ENCODE data around the gene FBXO36.
A peak's percentile ranks its signal among the peaks of the same experiment; 100 is the strongest.

Gene FBXO36

GRCh38 chr2:229970406-229970805 is 48.1 kb downstream of the FBXO36 start:
- no peak for DNase-seq (ENCODE audit: low spot score)

- DNase-seq (ENCODE audit: low spot score): no peak
These were observed 49.0 kb downstream of the FBXO36 start for GRCh38 chr2:229971298-229971790.

GRCh38 chr2:229974266-229974665 is 52.0 kb downstream of the FBXO36 start:
- DNase-seq (ENCODE audit: low spot score): no peak

- no peak for DNase-seq (ENCODE audit: low spot score)
These were observed 58.3 kb downstream of the FBXO36 start for GRCh38 chr2:229980431-229981184.

GRCh38 chr2:229993236-229993635 is 70.9 kb downstream of the FBXO36 start:
- peak; percentile 27 for DNase-seq (ENCODE audit: low spot score)

GRCh38 chr2:229996320-229996719 is 74.0 kb downstream of the FBXO36 start:
- no peak for DNase-seq (ENCODE audit: low spot score)

GRCh38 chr2:229997565-229997964 is 75.3 kb downstream of the FBXO36 start:
- no peak for DNase-seq (ENCODE audit: low spot score)

GRCh38 chr2:230000118-230000841 is 78.0 kb downstream of the FBXO36 start:
- no peak for DNase-seq (ENCODE audit: low spot score)

GRCh38 chr2:230007931-230008707 is 85.8 kb downstream of the FBXO36 start:
- DNase-seq (ENCODE audit: low spot score): peak; percentile 36

GRCh38 chr2:230008708-230009066 is 86.4 kb downstream of the FBXO36 start:
- DNase-seq (ENCODE audit: low spot score): no peak

- DNase-seq (ENCODE audit: low spot score): no peak
These were observed 88.2 kb downstream of the FBXO36 start for GRCh38 chr2:230010501-230010900.

GRCh38 chr2:230011617-230012016 is 89.3 kb downstream of the FBXO36 start:
- DNase-seq (ENCODE audit: low spot score): no peak

GRCh38 chr2:230012267-230012884 is 90.1 kb downstream of the FBXO36 start:
- DNase-seq (ENCODE audit: low spot score): no peak

- no peak for DNase-seq (ENCODE audit: low spot score)
These were observed 94.5 kb downstream of the FBXO36 start for GRCh38 chr2:230016844-230017243.

- DNase-seq (ENCODE audit: low spot score): no peak
These were observed 95.8 kb downstream of the FBXO36 start for GRCh38 chr2:230018153-230018552.

- DNase-seq (ENCODE audit: low spot score): no peak
These were observed 97.4 kb downstream of the FBXO36 start for GRCh38 chr2:230019742-230020141.

GRCh38 chr2:230023313-230023712 is 101.0 kb downstream of the FBXO36 start:
- DNase-seq (ENCODE audit: low spot score): no peak

GRCh38 chr2:230042195-230042594 is 119.9 kb downstream of the FBXO36 start:
- no peak for DNase-seq (ENCODE audit: low spot score)

GRCh38 chr2:230043025-230043424 is 120.7 kb downstream of the FBXO36 start:
- DNase-seq (ENCODE audit: low spot score): no peak

GRCh38 chr2:230043461-230043860 is 121.2 kb downstream of the FBXO36 start:
- DNase-seq (ENCODE audit: low spot score): no peak

- no peak for DNase-seq (ENCODE audit: low spot score)
These were observed 124.2 kb downstream of the FBXO36 start for GRCh38 chr2:230046491-230046890.

GRCh38 chr2:230048010-230048671 is 125.8 kb downstream of the FBXO36 start:
- DNase-seq (ENCODE audit: low spot score): no peak

Data from COLO829 (cell line).